ENCODE measurements around the gene ABTB2.

DNA sequence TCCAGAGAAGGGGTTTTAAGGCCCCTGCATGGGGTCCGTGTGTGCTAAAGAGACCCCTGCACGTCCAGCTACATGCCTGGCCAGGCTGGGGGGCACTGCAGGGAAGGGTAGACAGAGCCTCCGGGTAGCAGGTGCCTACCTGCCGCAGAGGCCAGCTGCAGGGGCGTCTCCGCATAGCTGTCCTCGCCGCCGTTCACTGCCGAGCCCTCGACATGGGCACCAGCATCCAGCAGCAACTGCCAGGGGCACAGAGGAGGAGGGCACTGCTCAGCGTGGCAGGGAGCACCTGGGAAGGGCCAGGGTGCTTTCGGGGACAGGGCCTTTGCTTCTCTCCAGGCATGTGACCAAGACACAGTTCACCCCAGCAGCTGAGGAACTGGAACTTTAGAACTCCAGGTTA, 192.7 kb downstream of the ABTB2 start:
- TF ChIP-seq, protein P1, sequence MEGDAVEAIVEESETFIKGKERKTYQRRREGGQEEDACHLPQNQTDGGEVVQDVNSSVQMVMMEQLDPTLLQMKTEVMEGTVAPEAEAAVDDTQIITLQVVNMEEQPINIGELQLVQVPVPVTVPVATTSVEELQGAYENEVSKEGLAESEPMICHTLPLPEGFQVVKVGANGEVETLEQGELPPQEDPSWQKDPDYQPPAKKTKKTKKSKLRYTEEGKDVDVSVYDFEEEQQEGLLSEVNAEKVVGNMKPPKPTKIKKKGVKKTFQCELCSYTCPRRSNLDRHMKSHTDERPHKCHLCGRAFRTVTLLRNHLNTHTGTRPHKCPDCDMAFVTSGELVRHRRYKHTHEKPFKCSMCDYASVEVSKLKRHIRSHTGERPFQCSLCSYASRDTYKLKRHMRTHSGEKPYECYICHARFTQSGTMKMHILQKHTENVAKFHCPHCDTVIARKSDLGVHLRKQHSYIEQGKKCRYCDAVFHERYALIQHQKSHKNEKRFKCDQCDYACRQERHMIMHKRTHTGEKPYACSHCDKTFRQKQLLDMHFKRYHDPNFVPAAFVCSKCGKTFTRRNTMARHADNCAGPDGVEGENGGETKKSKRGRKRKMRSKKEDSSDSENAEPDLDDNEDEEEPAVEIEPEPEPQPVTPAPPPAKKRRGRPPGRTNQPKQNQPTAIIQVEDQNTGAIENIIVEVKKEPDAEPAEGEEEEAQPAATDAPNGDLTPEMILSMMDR (conservative IDR thresholded peaks at IDR 0.05; ENCODE audit: low read depth in 2 of 2), result no peak
- no peak for TF ChIP-seq EZH2 (IDR thresholded peaks at IDR 0.05; ENCODE audit: low read depth, unreplicated experiment)

Data from GM23338 (cell line).